Trophoblast cell (in vitro differentiated cells and primary cell): Measurements from ENCODE around the gene TBX19.

Experiments
- DNase-seq, 2 donors: peaks; one replicate each; pipeline ENCODE4 v3.0.0-alpha.2; 2016
- H2AFZ ChIP-seq: 2 replicates; pipeline ENCODE4 v1.6.1; 2013; ENCODE audit warnings: low read length, moderate library complexity, mild to moderate bottlenecking; ENCODE audit not compliant: insufficient read depth, poor library complexity
- H2AK5ac ChIP-seq: 2 replicates; pipeline ENCODE4 v1.6.1; 2013; ENCODE audit warnings: mild to moderate bottlenecking, low read length
- H2BK120ac ChIP-seq: 2 replicates; pipeline ENCODE4 v1.6.1; 2013; ENCODE audit warnings: low read length, mild to moderate bottlenecking, moderate library complexity; ENCODE audit not compliant: insufficient read depth, poor library complexity
- H2BK12ac ChIP-seq: 2 replicates; pipeline ENCODE4 v1.6.1; 2013; ENCODE audit warnings: mild to moderate bottlenecking, low read length, moderate library complexity
- H2BK5ac ChIP-seq: 2 replicates; pipeline ENCODE4 v1.6.1; 2013; ENCODE audit warnings: low read length, low read depth, moderate library complexity, mild to moderate bottlenecking; ENCODE audit not compliant: poor library complexity
- H3K14ac ChIP-seq: 2 replicates; pipeline ENCODE4 v1.6.1; 2013; ENCODE audit warnings: mild to moderate bottlenecking, low read length
- H3K18ac ChIP-seq: 2 replicates; pipeline ENCODE4 v1.6.1; 2013; ENCODE audit warnings: mild to moderate bottlenecking, low read length
- H3K23ac ChIP-seq: 2 replicates; pipeline ENCODE4 v1.6.1; 2013; ENCODE audit warnings: low read length
- H3K27ac ChIP-seq: 2 replicates; pipeline ENCODE4 v1.5.1; 2013; ENCODE audit warnings: low read depth, mild to moderate bottlenecking, inconsistent platforms, low read length, moderate library complexity
- H3K27me3 ChIP-seq: 2 replicates; pipeline ENCODE4 v1.6.1; 2013; ENCODE audit warnings: inconsistent platforms, mild to moderate bottlenecking, low read length, moderate library complexity; ENCODE audit not compliant: insufficient read depth
- H3K36me3 ChIP-seq, 2 experiments: 1 replicate in 1 of 2; 2 replicates in 1 of 2; pipeline ENCODE4 v1.6.1; 2013; ENCODE audit warnings: low read length in 2 of 2, mild to moderate bottlenecking in 2 of 2, moderate library complexity in 1 of 2; ENCODE audit not compliant: insufficient read depth in 2 of 2, control insufficient read depth in 1 of 2
- H3K4ac ChIP-seq: 2 replicates; pipeline ENCODE4 v1.6.1; 2013; ENCODE audit warnings: low read depth, mild to moderate bottlenecking, low read length, moderate library complexity
- H3K4me1 ChIP-seq, 2 experiments: 1 replicate in 1 of 2; 2 replicates in 1 of 2; pipeline ENCODE4 v1.6.1; 2013; ENCODE audit warnings: low read length in 2 of 2, mild to moderate bottlenecking in 2 of 2, moderate library complexity in 1 of 2; ENCODE audit not compliant: insufficient read depth in 2 of 2, control insufficient read depth in 1 of 2
- H3K4me2 ChIP-seq: 2 replicates; pipeline ENCODE4 v1.6.1; 2013; ENCODE audit warnings: inconsistent platforms, mild to moderate bottlenecking, low read length, moderate library complexity
- H3K4me3 ChIP-seq: 2 replicates; pipeline ENCODE4 v1.5.1; 2013; ENCODE audit warnings: mild to moderate bottlenecking, low read depth, low read length, inconsistent platforms
- H3K79me1 ChIP-seq: one replicate; pipeline ENCODE4 v1.6.1; 2013; ENCODE audit warnings: low read length
- H3K79me2 ChIP-seq: 2 replicates; pipeline ENCODE4 v1.6.1; 2013; ENCODE audit warnings: low read length, mild to moderate bottlenecking; ENCODE audit not compliant: control insufficient read depth, insufficient read depth, poor library complexity
- H3K9ac ChIP-seq: 2 replicates; pipeline ENCODE4 v1.6.1; 2013; ENCODE audit warnings: mild to moderate bottlenecking, low read length
- H3K9me3 ChIP-seq: 2 replicates; pipeline ENCODE4 v1.6.1; 2013; ENCODE audit warnings: low read depth, mild to moderate bottlenecking, control low read depth, inconsistent platforms, low read length; ENCODE audit not compliant: insufficient read depth
- H4K12ac ChIP-seq: 2 replicates; pipeline ENCODE4 v1.6.1; 2013; ENCODE audit warnings: low read depth, mild to moderate bottlenecking, low read length, moderate library complexity
- H4K8ac ChIP-seq: 2 replicates; pipeline ENCODE4 v1.6.1; 2013; ENCODE audit warnings: low read depth, mild to moderate bottlenecking, low read length, moderate library complexity
- H4K91ac ChIP-seq: one replicate; pipeline ENCODE4 v1.6.1; 2013; ENCODE audit warnings: low read depth, mild to moderate bottlenecking, low read length, moderate library complexity
- WGBS: extraction: QIAGEN DNeasy Blood & Tissue Kit; methylation state at CpG from one replicate; pipeline ENCODE4 v1.1.7; 2013; ENCODE audit warnings: missing lambda C conversion rate; ENCODE audit not compliant: insufficient read length, insufficient coverage; ENCODE audit errors: extremely low coverage; 5-methylcytosine and 5-hydroxymethylcytosine counted together

TBX19 gene

GRCh38 chr1:168246506-168246905 is 34.2 kb upstream of the TBX19 start:
- Histone ChIP-seq H4K91ac (no peak overlapping the region), H2BK12ac (no peak overlapping the region), H4K8ac (no peak overlapping the region), H3K4ac (no peak overlapping the region), H3K14ac (no peak overlapping the region), H3K4me1 (peaks cover 5 to 7% of the 10 kb centered on the region in 2 experiments), H2AK5ac (no peak overlapping the region), H3K36me3 (peaks cover 18 to 42% of the 10 kb centered on the region in 2 experiments), H3K9me3 (no peaks in the 10 kb centered on the region), H3K23ac (no peak overlapping the region), H3K27ac (no peak overlapping the region), H3K4me3 (no peak overlapping the region), H4K12ac (no peak overlapping the region), H3K27me3 (no peaks in the 10 kb centered on the region), H3K18ac (no peak overlapping the region), H2BK120ac (no peak overlapping the region), H3K79me1 (peaks cover 2% of the 10 kb centered on the region), H3K79me2 (no peaks in the 10 kb centered on the region), H2BK5ac (no peak overlapping the region), H3K9ac (no peak overlapping the region), H3K4me2 (no peak overlapping the region), H2AFZ (no peak overlapping the region)
- no CpG with 5 or more reads among the region's 5 CpGs for WGBS
- DNase-seq, result no peak

DNA sequence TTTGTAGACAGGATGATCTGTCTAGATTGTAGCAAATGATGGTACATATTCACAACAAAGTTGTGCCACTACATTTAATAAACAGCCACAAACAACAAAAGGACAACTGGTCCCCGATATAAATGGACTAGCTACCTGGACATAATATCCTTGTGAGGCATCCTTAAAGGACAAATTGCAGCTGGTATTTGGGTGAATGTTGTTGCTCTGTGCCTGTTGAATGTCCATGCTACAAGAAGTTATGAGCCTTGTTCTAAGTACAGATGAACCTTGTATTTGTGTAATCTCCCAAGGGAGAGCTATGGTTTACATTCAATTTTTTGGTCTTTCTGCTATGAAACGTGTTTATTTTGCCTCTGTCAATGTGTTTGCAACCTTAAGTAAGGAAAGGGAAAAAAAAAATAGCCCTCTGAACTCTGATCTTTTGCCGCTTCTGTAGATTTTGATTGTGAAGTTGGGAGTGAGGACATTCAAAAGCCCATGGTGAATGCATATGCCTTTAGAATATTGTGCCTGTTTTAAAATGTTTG is 28.4 kb upstream of the TBX19 start:
- Histone ChIP-seq H3K36me3 (peaks cover 6 to 21% of the 10 kb centered on the region in 2 experiments), H4K91ac (no peak overlapping the region), H3K23ac (peak overlapping the region; percentile 90), H2AFZ (no peak overlapping the region), H2BK120ac (no peak overlapping the region), H2AK5ac (no peak overlapping the region), H3K4me3 (no peak overlapping the region), H3K4me1 (no peaks in the 10 kb centered on the region), H3K9ac (no peak overlapping the region), H3K27ac (no peak overlapping the region), H3K9me3 (peaks cover 4% of the 10 kb centered on the region), H3K4me2 (no peak overlapping the region), H3K27me3 (no peaks in the 10 kb centered on the region), H3K14ac (no peak overlapping the region), H2BK12ac (no peak overlapping the region), H3K4ac (no peak overlapping the region), H3K79me2 (no peaks in the 10 kb centered on the region), H4K8ac (no peak overlapping the region), H3K79me1 (no peaks in the 10 kb centered on the region), H3K18ac (no peak overlapping the region), H4K12ac (no peak overlapping the region), H2BK5ac (no peak overlapping the region)
- no peak for DNase-seq
- no CpG with 5 or more reads among the region's 3 CpGs for WGBS

DNA sequence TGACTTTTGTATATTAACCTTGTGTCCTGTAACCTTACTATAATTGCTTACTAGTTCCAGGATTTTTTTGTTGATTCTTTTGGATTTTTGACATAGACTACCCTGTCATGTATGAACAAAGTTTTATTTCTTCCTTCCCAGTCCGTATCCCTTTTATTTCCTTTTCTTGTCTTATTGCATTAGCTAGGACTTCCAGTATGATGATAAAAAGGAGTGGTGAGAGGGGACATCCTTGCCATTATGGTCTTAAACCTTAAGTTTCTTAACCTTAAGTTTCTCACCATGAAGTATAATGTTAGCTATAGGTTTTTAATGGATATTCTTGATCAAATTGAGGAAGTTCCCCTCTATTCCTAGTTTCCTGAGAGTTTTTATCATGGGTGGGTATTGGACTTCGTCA is 24.5 kb upstream of the TBX19 start:
- no peak overlapping the region for H3K9ac ChIP-seq
- H3K79me2 ChIP-seq, result no peaks in the 10 kb centered on the region
- no CpG with 5 or more reads among the region's 2 CpGs for WGBS
- no peak for DNase-seq
- no peak overlapping the region for H3K18ac ChIP-seq
- no peak overlapping the region for H4K8ac ChIP-seq
- no peak overlapping the region for H2BK12ac ChIP-seq
- peaks cover 2 to 4% of the 10 kb centered on the region in 2 experiments for H3K36me3 ChIP-seq
- no peak overlapping the region for H2BK5ac ChIP-seq
- H3K23ac ChIP-seq, result no peak overlapping the region
- no peak overlapping the region for H3K4me2 ChIP-seq
- H3K4ac ChIP-seq, result no peak overlapping the region
- no peak overlapping the region for H3K4me3 ChIP-seq
- H3K27me3 ChIP-seq, result no peaks in the 10 kb centered on the region
- H3K27ac ChIP-seq, result no peak overlapping the region
- H2AK5ac ChIP-seq, result no peak overlapping the region
- no peaks in the 10 kb centered on the region for H3K4me1 ChIP-seq
- H4K12ac ChIP-seq, result no peak overlapping the region
- no peaks in the 10 kb centered on the region for H3K79me1 ChIP-seq
- H3K9me3 ChIP-seq, result peaks cover 4% of the 10 kb centered on the region
- H3K14ac ChIP-seq, result no peak overlapping the region
- H4K91ac ChIP-seq, result no peak overlapping the region
- H2AFZ ChIP-seq, result no peak overlapping the region
- no peak overlapping the region for H2BK120ac ChIP-seq

DNA sequence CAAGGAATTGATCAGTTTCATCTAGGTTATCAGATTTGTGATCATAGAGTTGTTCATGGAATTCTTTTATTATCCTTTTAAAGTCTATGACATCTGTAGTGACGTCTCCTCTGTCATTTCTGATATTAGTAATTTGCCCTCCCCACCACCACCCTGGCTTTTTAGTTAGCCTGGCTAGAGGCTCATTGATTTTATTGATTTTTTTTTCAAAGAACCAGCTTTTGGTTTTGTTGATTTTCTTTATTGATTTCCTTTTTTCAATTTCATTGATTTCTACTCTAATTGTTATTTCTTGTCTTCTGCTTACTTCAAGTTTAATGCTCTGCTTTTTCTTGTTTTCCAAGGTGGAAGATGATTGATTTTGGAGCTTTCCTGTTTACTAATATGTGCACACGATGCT is 23.3 kb upstream of the TBX19 start:
- Histone ChIP-seq H4K12ac (no peak overlapping the region), H3K4me1 (no peaks in the 10 kb centered on the region), H2BK12ac (no peak overlapping the region), H2BK5ac (no peak overlapping the region), H3K79me1 (no peaks in the 10 kb centered on the region), H3K36me3 (peaks cover 2 to 4% of the 10 kb centered on the region in 2 experiments), H3K23ac (no peak overlapping the region), H3K14ac (no peak overlapping the region), H2AK5ac (no peak overlapping the region), H3K18ac (no peak overlapping the region), H4K91ac (no peak overlapping the region), H3K4me2 (no peak overlapping the region), H3K79me2 (no peaks in the 10 kb centered on the region), H3K9me3 (peaks cover 4% of the 10 kb centered on the region), H3K9ac (no peak overlapping the region), H3K27ac (no peak overlapping the region), H3K27me3 (no peaks in the 10 kb centered on the region), H3K4ac (no peak overlapping the region), H2AFZ (no peak overlapping the region), H2BK120ac (no peak overlapping the region), H4K8ac (no peak overlapping the region), H3K4me3 (no peak overlapping the region)
- DNase-seq, result no peak
- WGBS, result no CpG with 5 or more reads among the region's 2 CpGs
